HG03571 (cell line): ENCODE results near the gene TFDP3.

Source experiments
- ATAC-seq: cut with Tn5 transposase; IDR thresholded peaks from one replicate; pipeline ENCODE4 v1.9.1; 2021; ENCODE audit not compliant: unreplicated experiment

The TFDP3 gene

GRCh38 chrX:133218329-133218728, at the start of gene TFDP3:
Gene TFDP3, minus strand, starts transcription at chrX:133218354. Its CDS starts 95 bp downstream, at chrX:133218259.
- ATAC-seq = no peak

- ATAC-seq = no peak
Measured at GRCh38 chrX:133267621-133268020, 49.5 kb upstream of the TFDP3 start.

GRCh38 chrX:133265331-133265730, 47.2 kb upstream of the TFDP3 start:
- no peak for ATAC-seq

GRCh38 chrX:133258481-133258880, 40.3 kb upstream of the TFDP3 start:
- no peak for ATAC-seq

GRCh38 chrX:133254666-133255065, 36.5 kb upstream of the TFDP3 start:
- ATAC-seq = no peak

GRCh38 chrX:133251204-133251603, 33.0 kb upstream of the TFDP3 start:
- ATAC-seq = no peak

- ATAC-seq = no peak
Measured at GRCh38 chrX:133250184-133251100, 32.3 kb upstream of the TFDP3 start.

GRCh38 chrX:133249266-133250058, 31.3 kb upstream of the TFDP3 start:
- ATAC-seq = no peak

GRCh38 chrX:133248177-133248576, 30.0 kb upstream of the TFDP3 start:
- ATAC-seq = no peak

GRCh38 chrX:133246921-133247320, 28.8 kb upstream of the TFDP3 start:
- ATAC-seq = no peak

GRCh38 chrX:133235830-133236229, 17.7 kb upstream of the TFDP3 start:
- no peak for ATAC-seq

GRCh38 chrX:133232331-133232730, 14.2 kb upstream of the TFDP3 start:
- no peak for ATAC-seq

- ATAC-seq = no peak
Measured at GRCh38 chrX:133229361-133229760, 11.2 kb upstream of the TFDP3 start.

- ATAC-seq = no peak
Measured at GRCh38 chrX:133215747-133216146, 2.4 kb downstream of the TFDP3 start.

- no peak for ATAC-seq
Measured at GRCh38 chrX:133215017-133215416, 3.1 kb downstream of the TFDP3 start.

GRCh38 chrX:133214301-133214700, 3.9 kb downstream of the TFDP3 start:
- no peak for ATAC-seq

- no peak for ATAC-seq
Measured at GRCh38 chrX:133213117-133213516, 5.0 kb downstream of the TFDP3 start.

- ATAC-seq = no peak
Measured at GRCh38 chrX:133207751-133208150, 10.4 kb downstream of the TFDP3 start.

GRCh38 chrX:133191739-133192039, 26.5 kb downstream of the TFDP3 start:
- ATAC-seq = no peak

GRCh38 chrX:133190877-133191738, 27.0 kb downstream of the TFDP3 start:
- no peak for ATAC-seq

GRCh38 chrX:133189195-133189594, 29.0 kb downstream of the TFDP3 start:
- ATAC-seq = no peak
